HG03139 (cell line): ENCODE measurements around the gene ANKS1A.

Source experiments
- ATAC-seq: cut with Tn5 transposase; IDR thresholded peaks from one replicate; pipeline ENCODE4 v1.9.1; 2021; ENCODE audit not compliant: unreplicated experiment

The ANKS1A gene

GRCh38 chr6:34957231-34957783 is 68.3 kb downstream of the ANKS1A start:
- ATAC-seq: no peak

- no peak for ATAC-seq
Observed at GRCh38 chr6:34958734-34959133, 69.7 kb downstream of the ANKS1A start.

GRCh38 chr6:34959224-34959623 is 70.2 kb downstream of the ANKS1A start:
- ATAC-seq: no peak

- no peak for ATAC-seq
Observed at GRCh38 chr6:34961082-34961481, 72.0 kb downstream of the ANKS1A start.

GRCh38 chr6:34961574-34961973 is 72.5 kb downstream of the ANKS1A start:
- no peak for ATAC-seq

- no peak for ATAC-seq
Observed at GRCh38 chr6:34964564-34964963, 75.5 kb downstream of the ANKS1A start.

GRCh38 chr6:34967461-34967860 is 78.4 kb downstream of the ANKS1A start:
- no peak for ATAC-seq

GRCh38 chr6:34969662-34970265 is 80.7 kb downstream of the ANKS1A start:
- ATAC-seq: no peak

- no peak for ATAC-seq
Observed at GRCh38 chr6:34970488-34970887, 81.4 kb downstream of the ANKS1A start.

GRCh38 chr6:34970957-34971356 is 81.9 kb downstream of the ANKS1A start:
- no peak for ATAC-seq

GRCh38 chr6:34973547-34974248 is 84.6 kb downstream of the ANKS1A start:
- no peak for ATAC-seq

- ATAC-seq: no peak
Observed at GRCh38 chr6:34974249-34974642, 85.2 kb downstream of the ANKS1A start.

- ATAC-seq: no peak
Observed at GRCh38 chr6:34976239-34976638, 87.2 kb downstream of the ANKS1A start.

- ATAC-seq: no peak
Observed at GRCh38 chr6:34979218-34979617, 90.2 kb downstream of the ANKS1A start.

- ATAC-seq: no peak
Observed at GRCh38 chr6:34979994-34980393, 90.9 kb downstream of the ANKS1A start.

- no peak for ATAC-seq
Observed at GRCh38 chr6:34981366-34981765, 92.3 kb downstream of the ANKS1A start.

GRCh38 chr6:34981951-34982350 is 92.9 kb downstream of the ANKS1A start:
- ATAC-seq: no peak

- no peak for ATAC-seq
Observed at GRCh38 chr6:34982424-34982852, 93.4 kb downstream of the ANKS1A start.

- ATAC-seq: no peak
Observed at GRCh38 chr6:34984416-34984815, 95.4 kb downstream of the ANKS1A start.

- no peak for ATAC-seq
Observed at GRCh38 chr6:34985236-34985635, 96.2 kb downstream of the ANKS1A start.

GRCh38 chr6:34986845-34987246 is 97.8 kb downstream of the ANKS1A start:
- no peak for ATAC-seq

- no peak for ATAC-seq
Observed at GRCh38 chr6:34987506-34987905, 98.5 kb downstream of the ANKS1A start.
